ENCODE results near the gene SMARCD2. TPM values are rescaled to one million over a fixed set of nuclear protein-coding genes. Genes with fewer than 3 reads are reported as not detected.
A peak's percentile ranks its signal among the peaks of the same experiment; 100 is the strongest.

Gene SMARCD2
- total and polyA plus RNA-seq, 2 experiments from 2014 or later: 39.2 to 40.3 TPM

DNA sequence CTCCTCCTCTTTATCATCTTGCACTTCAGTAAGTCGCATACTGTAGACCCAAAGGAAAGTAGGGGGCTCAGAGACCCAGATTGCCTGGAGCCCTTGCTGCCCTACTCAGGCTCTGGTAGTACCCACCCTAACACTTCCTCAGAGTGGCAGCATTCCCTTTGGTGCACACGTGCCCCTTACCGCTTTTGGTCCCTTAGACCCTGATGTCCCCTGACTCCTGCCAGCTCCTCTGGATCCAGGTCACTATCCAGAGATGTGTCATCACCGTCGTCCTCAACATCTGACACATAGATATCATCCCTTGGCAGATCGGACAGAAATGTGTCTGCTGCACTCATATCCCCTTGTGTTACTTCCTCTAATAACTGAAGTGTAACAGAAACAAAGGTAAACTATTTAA is 20.7 kb downstream of the SMARCD2 start:
- no peak overlapping the region for H3K4me3 ChIP-seq
- H3K9me3 ChIP-seq (ENCODE audit: low read depth): no peaks in the 10 kb centered on the region
- H3K4me1 ChIP-seq (ENCODE audit: low read depth): peaks cover 3% of the 10 kb centered on the region
- TF ChIP-seq, protein P1, sequence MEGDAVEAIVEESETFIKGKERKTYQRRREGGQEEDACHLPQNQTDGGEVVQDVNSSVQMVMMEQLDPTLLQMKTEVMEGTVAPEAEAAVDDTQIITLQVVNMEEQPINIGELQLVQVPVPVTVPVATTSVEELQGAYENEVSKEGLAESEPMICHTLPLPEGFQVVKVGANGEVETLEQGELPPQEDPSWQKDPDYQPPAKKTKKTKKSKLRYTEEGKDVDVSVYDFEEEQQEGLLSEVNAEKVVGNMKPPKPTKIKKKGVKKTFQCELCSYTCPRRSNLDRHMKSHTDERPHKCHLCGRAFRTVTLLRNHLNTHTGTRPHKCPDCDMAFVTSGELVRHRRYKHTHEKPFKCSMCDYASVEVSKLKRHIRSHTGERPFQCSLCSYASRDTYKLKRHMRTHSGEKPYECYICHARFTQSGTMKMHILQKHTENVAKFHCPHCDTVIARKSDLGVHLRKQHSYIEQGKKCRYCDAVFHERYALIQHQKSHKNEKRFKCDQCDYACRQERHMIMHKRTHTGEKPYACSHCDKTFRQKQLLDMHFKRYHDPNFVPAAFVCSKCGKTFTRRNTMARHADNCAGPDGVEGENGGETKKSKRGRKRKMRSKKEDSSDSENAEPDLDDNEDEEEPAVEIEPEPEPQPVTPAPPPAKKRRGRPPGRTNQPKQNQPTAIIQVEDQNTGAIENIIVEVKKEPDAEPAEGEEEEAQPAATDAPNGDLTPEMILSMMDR (IDR thresholded peaks at IDR 0.05; ENCODE audit: low read depth, low read length): no peak
- no peak overlapping the region for H3K27ac ChIP-seq
- no peaks in the 10 kb centered on the region for H3K27me3 ChIP-seq
- peaks cover 65% of the 10 kb centered on the region for H3K36me3 ChIP-seq
- DNase-seq (ENCODE audit: low read depth in 1 of 2, low spot score in 1 of 2): no peak

DNA sequence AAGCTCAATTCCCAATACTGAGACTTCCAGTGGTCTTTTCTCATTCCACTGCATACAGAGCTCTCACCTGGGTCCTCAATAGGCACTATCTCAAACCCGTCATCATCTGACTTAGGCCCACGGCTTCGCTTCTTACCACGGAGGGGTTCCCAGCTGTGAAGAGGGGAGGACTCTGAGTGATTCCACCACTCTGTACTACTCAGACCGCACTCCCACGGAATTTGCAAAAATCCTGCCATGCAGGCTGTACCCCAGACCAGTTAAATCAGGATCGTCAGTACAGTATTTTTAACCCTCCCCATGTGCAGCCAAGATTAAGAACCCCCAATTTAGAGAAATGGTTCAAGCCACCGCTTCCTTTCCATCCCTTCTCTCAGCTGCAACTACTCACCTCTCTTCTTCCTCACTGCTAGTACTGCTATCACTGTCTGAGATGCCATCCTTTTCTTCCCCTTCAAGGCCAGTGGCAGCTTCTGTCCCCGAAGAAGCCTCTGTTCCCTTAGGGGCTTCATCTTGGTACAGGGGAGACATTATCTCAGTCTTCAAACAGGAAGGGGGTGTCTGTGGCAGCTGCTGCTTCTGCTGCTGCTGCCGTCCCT is 21.4 kb downstream of the SMARCD2 start:
- H3K36me3 ChIP-seq: peaks cover 73% of the 10 kb centered on the region
- no peaks in the 10 kb centered on the region for H3K27me3 ChIP-seq
- peaks cover 3% of the 10 kb centered on the region for H3K4me1 ChIP-seq (ENCODE audit: low read depth)
- no peak for DNase-seq (ENCODE audit: low read depth in 1 of 2, low spot score in 1 of 2)
- no peak overlapping the region for H3K4me3 ChIP-seq
- no peaks in the 10 kb centered on the region for H3K9me3 ChIP-seq (ENCODE audit: low read depth)
- no peak overlapping the region for H3K27ac ChIP-seq
- TF ChIP-seq, protein P1 (IDR thresholded peaks at IDR 0.05; ENCODE audit: low read depth, low read length): no peak

DNA sequence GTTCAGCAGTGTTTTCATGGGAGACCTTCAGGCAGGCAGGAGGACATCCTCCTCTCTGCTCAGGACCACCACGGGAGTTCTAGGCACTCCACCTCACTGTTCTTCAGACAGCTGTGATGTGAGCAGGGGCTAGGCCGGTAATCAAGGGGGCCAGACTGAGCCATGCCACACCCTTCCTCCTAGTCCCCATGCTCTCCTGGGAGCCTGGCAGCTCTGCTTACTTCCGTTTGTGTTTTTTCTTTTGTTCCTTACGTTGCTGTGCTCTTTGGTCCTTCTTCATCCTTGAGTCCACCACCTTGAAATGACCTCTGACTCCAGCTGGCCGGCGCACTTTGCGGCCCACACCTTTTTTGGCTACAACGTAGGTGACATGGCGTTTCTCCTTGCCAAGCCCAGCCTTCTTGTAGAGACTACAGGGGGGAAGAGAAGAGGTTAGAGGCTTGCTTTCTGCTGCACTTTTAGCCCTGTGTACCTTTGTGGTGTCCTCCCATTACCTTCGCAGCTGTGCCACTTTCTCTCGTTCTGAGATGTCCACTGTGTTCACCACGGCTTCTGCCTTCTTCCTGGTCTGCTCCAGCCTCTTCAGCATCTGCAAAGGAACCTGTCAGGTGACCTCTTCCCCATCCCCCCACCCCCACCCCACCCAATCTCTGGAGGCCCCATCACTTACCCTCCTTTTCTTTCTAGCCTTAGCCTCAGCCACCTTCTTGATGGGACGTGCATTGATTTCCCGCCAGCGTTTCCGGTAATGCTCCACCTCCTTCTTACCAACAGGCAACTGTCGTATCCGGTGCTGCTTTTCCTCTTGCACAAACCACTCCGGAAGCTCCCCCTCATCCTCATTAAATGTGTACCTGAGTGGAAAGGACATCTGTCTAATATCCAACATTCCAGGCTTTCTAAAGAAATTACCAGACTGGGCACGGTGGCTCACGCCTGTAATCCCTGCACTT is 22.6 kb downstream of the SMARCD2 start:
- Histone ChIP-seq H3K4me3 (no peak overlapping the region), H3K36me3 (peaks cover 84% of the 10 kb centered on the region), H3K9me3 (ENCODE audit: low read depth) (no peaks in the 10 kb centered on the region), H3K4me1 (ENCODE audit: low read depth) (no peaks in the 10 kb centered on the region), H3K27ac (peak overlapping the region; percentile 23), H3K27me3 (no peaks in the 10 kb centered on the region)
- TF ChIP-seq, protein P1 (IDR thresholded peaks at IDR 0.05; ENCODE audit: low read depth, low read length): no peak
- DNase-seq (ENCODE audit: low read depth in 1 of 2, low spot score in 1 of 2): no peak

DNA sequence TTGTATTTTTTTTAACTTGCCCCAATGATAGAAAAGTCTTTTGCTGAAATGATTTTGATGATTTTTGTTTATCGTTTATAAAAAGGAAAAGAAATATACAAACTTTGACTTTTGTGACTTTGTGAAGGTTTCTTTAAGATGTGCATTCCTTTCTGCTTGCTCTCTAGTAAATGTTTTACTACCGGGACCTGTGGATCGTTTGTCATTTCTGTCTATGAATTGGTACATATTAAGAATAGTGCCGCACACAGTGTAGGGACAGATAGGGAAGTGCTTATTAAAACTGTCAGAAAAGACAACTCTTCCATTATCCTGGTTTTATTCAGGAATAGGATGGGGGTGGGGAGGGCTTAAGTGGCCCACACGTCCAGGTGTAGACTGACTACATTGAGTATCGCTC is 23.4 kb downstream of the SMARCD2 start:
- Histone ChIP-seq H3K4me1 (ENCODE audit: low read depth) (no peaks in the 10 kb centered on the region), H3K9me3 (ENCODE audit: low read depth) (no peaks in the 10 kb centered on the region), H3K4me3 (no peak overlapping the region), H3K27ac (peak overlapping the region; percentile 23), H3K36me3 (peaks cover 84% of the 10 kb centered on the region), H3K27me3 (no peaks in the 10 kb centered on the region)
- DNase-seq (ENCODE audit: low read depth in 1 of 2, low spot score in 1 of 2): no peak
- TF ChIP-seq, protein P1 (IDR thresholded peaks at IDR 0.05; ENCODE audit: low read depth, low read length): no peak

DNA sequence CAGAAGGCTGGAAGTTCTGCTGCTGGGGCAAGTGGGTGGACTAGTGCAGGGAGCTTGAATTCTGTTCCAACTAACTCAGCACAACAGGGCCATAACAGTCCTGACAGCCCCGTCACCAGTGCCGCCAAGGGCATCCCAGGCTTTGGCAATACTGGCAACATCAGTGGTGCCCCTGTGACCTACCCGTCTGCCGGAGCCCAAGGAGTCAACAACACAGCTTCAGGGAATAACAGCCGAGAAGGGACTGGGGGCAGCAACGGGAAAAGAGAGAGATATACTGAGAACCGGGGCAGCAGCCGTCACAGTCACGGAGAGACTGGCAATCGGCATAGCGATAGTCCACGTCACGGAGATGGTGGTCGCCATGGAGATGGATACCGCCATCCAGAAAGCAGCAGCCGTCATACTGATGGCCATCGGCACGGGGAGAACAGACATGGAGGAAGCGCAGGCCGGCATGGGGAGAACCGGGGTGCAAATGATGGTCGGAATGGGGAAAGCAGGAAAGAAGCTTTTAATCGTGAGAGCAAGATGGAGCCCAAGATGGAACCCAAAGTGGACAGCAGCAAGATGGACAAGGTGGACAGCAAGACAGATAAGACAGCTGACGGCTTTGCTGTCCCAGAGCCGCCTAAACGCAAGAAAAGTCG is 24.6 kb downstream of the SMARCD2 start:
- Histone ChIP-seq H3K4me3 (no peak overlapping the region), H3K27me3 (no peaks in the 10 kb centered on the region), H3K36me3 (peaks cover 92% of the 10 kb centered on the region), H3K4me1 (ENCODE audit: low read depth) (no peaks in the 10 kb centered on the region), H3K27ac (no peak overlapping the region), H3K9me3 (ENCODE audit: low read depth) (no peaks in the 10 kb centered on the region)
- TF ChIP-seq, protein P1 (IDR thresholded peaks at IDR 0.05; ENCODE audit: low read depth, low read length): no peak
- no peak for DNase-seq (ENCODE audit: low read depth in 1 of 2, low spot score in 1 of 2)
